Cardiac muscle cell (in vitro differentiated cells and primary cell): ENCODE results near the gene SIRPA. TPM values are rescaled to one million over a fixed set of nuclear protein-coding genes. Genes with fewer than 3 reads are reported as not detected.
"Not testable (repeated sequence)": the region's sequence is repeated elsewhere in the genome, so short reads cannot be mapped to it uniquely, and the experiment has no call there.

ENCODE experiments used
- DNase-seq, 2 donors: peaks; one replicate each; pipeline versions ENCODE4 v3.0.0 to v3.0.0-alpha.2; 2010 to 2017; ENCODE audit warnings: low read depth in 1 of 2, low spot score in 1 of 2
- H3K27ac ChIP-seq: fragments of 200-600 bp; sonication (generic); 2 replicates; pipeline ENCODE4 v1.5.1; 2016
- H3K27me3 ChIP-seq: fragments of 200-600 bp; sonication (generic); 2 replicates; pipeline ENCODE4 v1.6.0; 2016; ENCODE audit warnings: control low read depth
- H3K36me3 ChIP-seq: fragments of 200-600 bp; sonication (generic); 2 replicates; pipeline ENCODE4 v1.5.1; 2016; ENCODE audit warnings: control low read depth
- H3K4me1 ChIP-seq: fragments of 200-600 bp; sonication (generic); 2 replicates; pipeline ENCODE4 v1.8.1; 2017; ENCODE audit warnings: low read depth, mild to moderate bottlenecking, mixed run types
- H3K4me3 ChIP-seq: fragments of 200-600 bp; sonication (generic); 2 replicates; pipeline ENCODE4 v1.5.1; 2016; ENCODE audit warnings: mild to moderate bottlenecking
- H3K9me3 ChIP-seq: fragments of 200-600 bp; sonication (generic); 2 replicates; pipeline ENCODE4 v1.5.1; 2017; ENCODE audit warnings: low read depth, mild to moderate bottlenecking, control low read depth
- polyA plus RNA-seq: library from polyadenylated mRNA; unstranded; fragments of >200 nt; fragmentation: Nextera tagmentation; extraction: Ambion mirVana; gene quantifications from 2 replicates; pipeline ENCODE4 v1.2.1, GENCODE V29; 2016
- total RNA-seq: library from RNA; depleted of rRNA; stranded (reverse); fragments of >200 nt; gene quantifications from 2 replicates; pipeline ENCODE4 v1.2.3, GENCODE V29; 2016
- TF ChIP-seq, protein P1 (sequence below): IDR thresholded peaks from 2 replicates; pipeline ENCODE4 v1.5.1; 2012; ENCODE audit warnings: low read depth, mild to moderate bottlenecking, low read length

The SIRPA gene
- total and polyA plus RNA-seq, 2 experiments from 2014 or later, result 42.9 to 43.0 TPM

- peak in 1 of 2 donors; percentile 62 for DNase-seq
- TF ChIP-seq, protein P1, sequence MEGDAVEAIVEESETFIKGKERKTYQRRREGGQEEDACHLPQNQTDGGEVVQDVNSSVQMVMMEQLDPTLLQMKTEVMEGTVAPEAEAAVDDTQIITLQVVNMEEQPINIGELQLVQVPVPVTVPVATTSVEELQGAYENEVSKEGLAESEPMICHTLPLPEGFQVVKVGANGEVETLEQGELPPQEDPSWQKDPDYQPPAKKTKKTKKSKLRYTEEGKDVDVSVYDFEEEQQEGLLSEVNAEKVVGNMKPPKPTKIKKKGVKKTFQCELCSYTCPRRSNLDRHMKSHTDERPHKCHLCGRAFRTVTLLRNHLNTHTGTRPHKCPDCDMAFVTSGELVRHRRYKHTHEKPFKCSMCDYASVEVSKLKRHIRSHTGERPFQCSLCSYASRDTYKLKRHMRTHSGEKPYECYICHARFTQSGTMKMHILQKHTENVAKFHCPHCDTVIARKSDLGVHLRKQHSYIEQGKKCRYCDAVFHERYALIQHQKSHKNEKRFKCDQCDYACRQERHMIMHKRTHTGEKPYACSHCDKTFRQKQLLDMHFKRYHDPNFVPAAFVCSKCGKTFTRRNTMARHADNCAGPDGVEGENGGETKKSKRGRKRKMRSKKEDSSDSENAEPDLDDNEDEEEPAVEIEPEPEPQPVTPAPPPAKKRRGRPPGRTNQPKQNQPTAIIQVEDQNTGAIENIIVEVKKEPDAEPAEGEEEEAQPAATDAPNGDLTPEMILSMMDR, result no peak
Measured at GRCh38 chr20:1907586-1907985, 12.4 kb downstream of the SIRPA start.

DNA sequence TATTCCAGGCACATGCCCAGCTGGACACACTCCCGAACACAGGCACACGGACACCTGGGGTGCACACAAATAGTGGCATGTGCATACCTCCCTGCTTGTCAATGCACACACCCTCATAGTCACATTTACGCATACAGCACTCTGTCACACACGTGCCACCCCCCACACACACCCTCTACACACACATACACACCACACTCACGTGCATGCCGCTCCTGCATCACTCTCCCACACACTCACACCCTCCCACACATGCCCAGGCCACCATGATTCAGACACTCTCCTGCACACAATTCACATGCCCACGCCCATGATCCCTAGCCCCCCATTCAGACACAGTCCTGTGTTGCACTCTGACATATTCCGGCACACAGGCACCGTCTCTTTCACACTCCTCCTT is 13.0 kb downstream of the SIRPA start:
- H3K36me3 ChIP-seq, result peaks cover 8% of the 10 kb centered on the region
- no peak for DNase-seq
- TF ChIP-seq, protein P1, result no peak
- H3K4me3 ChIP-seq, result no peak overlapping the region
- peaks cover 7% of the 10 kb centered on the region for H3K4me1 ChIP-seq
- H3K27me3 ChIP-seq, result no peaks in the 10 kb centered on the region
- no peak overlapping the region for H3K27ac ChIP-seq
- H3K9me3 ChIP-seq, result no peaks in the 10 kb centered on the region

More at GRCh38 chr20:1907586-1907985, 12.4 kb downstream of the SIRPA start:
- no peak overlapping the region for H3K4me3 ChIP-seq
- peaks cover 8% of the 10 kb centered on the region for H3K36me3 ChIP-seq
- H3K27me3 ChIP-seq, result no peaks in the 10 kb centered on the region
- H3K27ac ChIP-seq, result no peak overlapping the region
- H3K9me3 ChIP-seq, result no peaks in the 10 kb centered on the region
- H3K4me1 ChIP-seq, result peaks cover 7% of the 10 kb centered on the region

DNA sequence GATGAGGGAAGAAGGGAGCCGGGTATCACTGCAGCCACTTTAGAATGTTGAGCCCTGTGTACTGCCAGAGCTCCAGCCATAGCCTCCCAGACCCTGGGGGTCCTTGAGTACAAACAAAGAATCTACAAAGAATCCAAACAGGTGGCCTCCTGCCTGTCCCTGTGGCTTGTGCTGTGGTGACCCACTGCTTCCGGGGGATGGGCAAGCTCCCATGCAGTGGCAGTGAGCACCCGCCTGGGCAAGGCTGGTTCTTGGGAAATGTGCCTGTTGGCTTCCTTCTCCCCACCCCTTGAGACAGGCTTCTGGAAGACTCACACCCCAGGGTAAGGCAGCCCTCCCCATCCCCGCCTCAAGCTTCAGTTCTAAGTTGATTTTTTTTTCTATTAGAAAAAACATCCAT is 13.9 kb downstream of the SIRPA start:
- no peak for DNase-seq
- Histone ChIP-seq H3K36me3 (peaks cover 8% of the 10 kb centered on the region), H3K4me3 (no peak overlapping the region)

DNA sequence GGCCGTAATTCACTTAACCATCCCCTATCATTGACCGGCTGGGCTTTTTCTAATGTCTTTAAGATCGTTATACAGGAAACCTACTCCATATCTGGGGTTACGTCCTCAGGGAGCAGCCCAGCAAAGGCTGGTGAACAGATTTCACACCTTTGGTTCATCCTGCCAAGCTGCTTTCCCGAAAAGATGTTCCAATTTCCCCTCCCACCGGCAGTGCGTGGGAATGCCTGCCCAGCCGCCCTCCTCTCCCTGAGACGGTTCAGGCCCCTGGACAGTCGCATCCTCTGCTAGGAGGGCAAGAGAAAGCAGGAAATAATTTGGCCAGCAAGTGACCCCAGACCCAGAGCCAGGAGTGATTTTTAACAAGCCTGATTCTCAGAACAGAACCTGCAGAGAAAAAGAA is 16.3 kb downstream of the SIRPA start:
- no peak for DNase-seq
- Histone ChIP-seq H3K4me1 (peaks cover 7% of the 10 kb centered on the region), H3K9me3 (no peaks in the 10 kb centered on the region), H3K36me3 (peaks cover 19% of the 10 kb centered on the region), H3K27ac (peak overlapping the region; percentile 50), H3K27me3 (no peaks in the 10 kb centered on the region), H3K4me3 (no peak overlapping the region)
- TF ChIP-seq, protein P1, result no peak

More for the DNA sequence above, 13.9 kb downstream of the SIRPA start:
- TF ChIP-seq, protein P1, result no peak
- no peaks in the 10 kb centered on the region for H3K9me3 ChIP-seq
- no peaks in the 10 kb centered on the region for H3K27me3 ChIP-seq
- peaks cover 7% of the 10 kb centered on the region for H3K4me1 ChIP-seq
- no peak overlapping the region for H3K27ac ChIP-seq

DNA sequence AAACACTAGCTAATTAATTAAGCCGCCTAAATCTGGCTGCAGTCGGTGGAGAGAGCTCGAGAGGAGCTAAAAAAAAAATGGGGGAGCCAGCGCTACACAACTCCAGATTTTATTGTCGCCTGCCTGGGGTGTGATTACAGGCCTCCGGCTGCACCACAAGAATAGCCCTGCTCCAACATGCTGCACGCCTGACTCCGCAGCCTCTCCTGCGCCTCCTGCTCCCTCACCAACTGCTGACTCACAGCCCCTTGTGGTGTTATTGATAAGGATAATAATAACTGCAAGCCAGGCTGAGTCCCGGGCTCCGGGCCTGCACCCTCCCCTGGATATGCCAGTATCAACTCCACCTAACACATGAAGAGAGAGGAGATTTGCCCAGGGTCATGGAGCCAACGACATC is 16.8 kb downstream of the SIRPA start:
- no peak overlapping the region for H3K4me3 ChIP-seq
- no peaks in the 10 kb centered on the region for H3K27me3 ChIP-seq
- H3K27ac ChIP-seq, result peak overlapping the region; percentile 50
- peak in 1 of 2 donors; percentile 39 for DNase-seq
- H3K4me1 ChIP-seq, result peaks cover 7% of the 10 kb centered on the region
- TF ChIP-seq, protein P1, result no peak
- peaks cover 25% of the 10 kb centered on the region for H3K36me3 ChIP-seq
- no peaks in the 10 kb centered on the region for H3K9me3 ChIP-seq

DNA sequence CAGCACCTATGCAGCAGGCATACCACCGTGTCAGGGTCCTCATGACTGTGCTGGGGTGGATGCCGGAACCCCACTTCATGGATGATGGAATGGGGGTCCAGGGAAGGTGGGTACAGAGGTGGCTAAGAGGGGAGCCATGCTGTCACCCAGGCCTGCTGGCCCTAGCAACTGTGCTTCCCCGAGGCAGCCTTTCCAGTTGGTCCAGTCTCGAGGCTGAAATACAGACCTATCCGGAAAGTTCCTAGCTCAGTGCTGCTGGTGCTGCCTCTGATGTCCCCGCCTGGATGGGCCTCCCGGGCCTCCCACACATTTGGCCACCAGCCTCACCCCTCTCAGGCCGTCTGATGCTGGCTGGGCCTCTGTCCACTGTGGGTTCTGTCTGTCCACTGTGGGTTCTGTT is 17.4 kb downstream of the SIRPA start:
- TF ChIP-seq, protein P1, result no peak
- no peaks in the 10 kb centered on the region for H3K9me3 ChIP-seq
- no peak for DNase-seq
- peak overlapping the region; percentile 50 for H3K27ac ChIP-seq
- peaks cover 27% of the 10 kb centered on the region for H3K36me3 ChIP-seq
- H3K4me3 ChIP-seq, result no peak overlapping the region
- H3K27me3 ChIP-seq, result no peaks in the 10 kb centered on the region
- H3K4me1 ChIP-seq, result peaks cover 7% of the 10 kb centered on the region

- not testable (repeated sequence) for DNase-seq, H3K4me1 ChIP-seq, H3K4me3 ChIP-seq, H3K27ac ChIP-seq, H3K9me3 ChIP-seq, H3K27me3 ChIP-seq
- H3K36me3 ChIP-seq, result peaks cover 29% of the 10 kb centered on the region
Measured at GRCh38 chr20:1915233-1915632, 20.0 kb downstream of the SIRPA start.
